ENCODE results near the gene ETFB.

The ETFB gene

GRCh38 chr19:51386882-51387520, 20.8 kb upstream of the ETFB start:
- H3K36me3 ChIP-seq (ENCODE audit: control insufficient read depth in 2 of 2, insufficient read depth in 1 of 2, low read length in 2 of 2): no peaks in the 10 kb centered on the region
- H3K27ac ChIP-seq (ENCODE audit: extremely low read depth, low read depth, low read length): no peak overlapping the region
- H3K4me1 ChIP-seq (ENCODE audit: control insufficient read depth, insufficient read depth, low read length): no peaks in the 10 kb centered on the region
- ChIA-PET POLR2A (interaction anchor here (1.1 kb wide), 1 partner anchor 48 kb away, joined by 3 read pairs; no protein-coding TSS in a partner anchor), CTCF (no interaction called here)
- no peak overlapping the region for H3K4me3 ChIP-seq (ENCODE audit: low read depth, low read length)
- no peaks in the 10 kb centered on the region for H3K9me3 ChIP-seq (ENCODE audit: control insufficient read depth, insufficient read depth, low read depth, low read length)
- peak; percentile 58 for TF ChIP-seq SCRT2 (tag by site-specific recombination; IDR thresholded peaks at IDR 0.05)
- TF ChIP-seq, protein P1, sequence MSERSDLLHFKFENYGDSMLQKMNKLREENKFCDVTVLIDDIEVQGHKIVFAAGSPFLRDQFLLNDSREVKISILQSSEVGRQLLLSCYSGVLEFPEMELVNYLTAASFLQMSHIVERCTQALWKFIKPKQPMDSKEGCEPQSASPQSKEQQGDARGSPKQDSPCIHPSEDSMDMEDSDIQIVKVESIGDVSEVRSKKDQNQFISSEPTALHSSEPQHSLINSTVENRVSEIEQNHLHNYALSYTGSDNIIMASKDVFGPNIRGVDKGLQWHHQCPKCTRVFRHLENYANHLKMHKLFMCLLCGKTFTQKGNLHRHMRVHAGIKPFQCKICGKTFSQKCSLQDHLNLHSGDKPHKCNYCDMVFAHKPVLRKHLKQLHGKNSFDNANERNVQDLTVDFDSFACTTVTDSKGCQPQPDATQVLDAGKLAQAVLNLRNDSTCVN (tag by site-specific recombination; optimal IDR thresholded peaks at IDR 0.05): no peak

GRCh38 chr19:51382004-51382403, 15.8 kb upstream of the ETFB start:
- Histone ChIP-seq H3K36me3 (ENCODE audit: control insufficient read depth in 2 of 2, insufficient read depth in 1 of 2, low read length in 2 of 2) (no peaks in the 10 kb centered on the region), H3K4me1 (ENCODE audit: control insufficient read depth, insufficient read depth, low read length) (no peaks in the 10 kb centered on the region), H3K27ac (ENCODE audit: extremely low read depth, low read depth, low read length) (no peak overlapping the region), H3K4me3 (ENCODE audit: low read depth, low read length) (no peak overlapping the region), H3K9me3 (ENCODE audit: control insufficient read depth, insufficient read depth, low read depth, low read length) (no peaks in the 10 kb centered on the region)
- ChIA-PET CTCF (interaction anchor here (0.7 to 1.8 kb wide), 2 partner anchors 12 to 16 kb away, joined by 3 to 7 read pairs; no protein-coding TSS in a partner anchor), POLR2A (interaction anchor here (1.3 kb wide), 1 partner anchor 42 kb away, joined by 3 read pairs; no protein-coding TSS in a partner anchor)
- TF ChIP-seq HOXA7 (CRISPR knock-in tag; IDR thresholded peaks at IDR 0.05; ENCODE audit: borderline replicate concordance): no peak
- no peak for TF ChIP-seq ZNF350 (tag by site-specific recombination; IDR thresholded peaks at IDR 0.05)

- ChIA-PET POLR2A (interaction anchor here (1.4 kb wide), 1 partner anchor 13 kb away, joined by 4 read pairs; no protein-coding TSS in a partner anchor), CTCF (interaction anchor here (1.2 to 1.8 kb wide), 2 partner anchors 14 to 27 kb away, joined by 7 read pairs; no protein-coding TSS in a partner anchor)
- no peak overlapping the region for H3K27ac ChIP-seq (ENCODE audit: extremely low read depth, low read depth, low read length)
Observed at GRCh38 chr19:51380379-51380778, 14.2 kb upstream of the ETFB start.

More at GRCh38 chr19:51380379-51380778, 14.2 kb upstream of the ETFB start:
- no peaks in the 10 kb centered on the region for H3K36me3 ChIP-seq (ENCODE audit: control insufficient read depth in 2 of 2, insufficient read depth in 1 of 2, low read length in 2 of 2)
- H3K9me3 ChIP-seq (ENCODE audit: control insufficient read depth, insufficient read depth, low read depth, low read length): no peaks in the 10 kb centered on the region
- H3K4me1 ChIP-seq (ENCODE audit: control insufficient read depth, insufficient read depth, low read length): no peaks in the 10 kb centered on the region
- no peak overlapping the region for H3K4me3 ChIP-seq (ENCODE audit: low read depth, low read length)
- TF ChIP-seq ZNF555 (tag by site-specific recombination; conservative IDR thresholded peaks at IDR 0.05) (no peak), CTCF (tag by site-specific recombination; IDR thresholded peaks at IDR 0.05) (no peak), ZNF146 (tag by site-specific recombination; IDR thresholded peaks at IDR 0.05) (no peak), ZBTB49 (tag by site-specific recombination; IDR thresholded peaks at IDR 0.05; ENCODE audit: low read depth) (no peak), ZNF514 (tag by site-specific recombination; IDR thresholded peaks at IDR 0.05) (no peak), ZNF654 (tag by site-specific recombination; IDR thresholded peaks at IDR 0.05; ENCODE audit: low read depth) (no peak), ZNF37A (tag by site-specific recombination; IDR thresholded peaks at IDR 0.05) (no peak), KLF17 (tag by site-specific recombination; IDR thresholded peaks at IDR 0.05) (no peak)
- TF ChIP-seq, protein P2, sequence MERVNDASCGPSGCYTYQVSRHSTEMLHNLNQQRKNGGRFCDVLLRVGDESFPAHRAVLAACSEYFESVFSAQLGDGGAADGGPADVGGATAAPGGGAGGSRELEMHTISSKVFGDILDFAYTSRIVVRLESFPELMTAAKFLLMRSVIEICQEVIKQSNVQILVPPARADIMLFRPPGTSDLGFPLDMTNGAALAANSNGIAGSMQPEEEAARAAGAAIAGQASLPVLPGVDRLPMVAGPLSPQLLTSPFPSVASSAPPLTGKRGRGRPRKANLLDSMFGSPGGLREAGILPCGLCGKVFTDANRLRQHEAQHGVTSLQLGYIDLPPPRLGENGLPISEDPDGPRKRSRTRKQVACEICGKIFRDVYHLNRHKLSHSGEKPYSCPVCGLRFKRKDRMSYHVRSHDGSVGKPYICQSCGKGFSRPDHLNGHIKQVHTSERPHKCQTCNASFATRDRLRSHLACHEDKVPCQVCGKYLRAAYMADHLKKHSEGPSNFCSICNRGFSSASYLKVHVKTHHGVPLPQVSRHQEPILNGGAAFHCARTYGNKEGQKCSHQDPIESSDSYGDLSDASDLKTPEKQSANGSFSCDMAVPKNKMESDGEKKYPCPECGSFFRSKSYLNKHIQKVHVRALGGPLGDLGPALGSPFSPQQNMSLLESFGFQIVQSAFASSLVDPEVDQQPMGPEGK (tag by site-specific recombination; IDR thresholded peaks at IDR 0.05): no peak

Data from HEK293 (cell line).